ENCODE results near the gene RPS16. TPM values are rescaled to one million over a fixed set of nuclear protein-coding genes. Genes with fewer than 3 reads are reported as not detected.

Gene RPS16
- total RNA-seq, 6 experiments from 2014 or later = 1,647 to 2,008 (median 1,885) TPM

DNA sequence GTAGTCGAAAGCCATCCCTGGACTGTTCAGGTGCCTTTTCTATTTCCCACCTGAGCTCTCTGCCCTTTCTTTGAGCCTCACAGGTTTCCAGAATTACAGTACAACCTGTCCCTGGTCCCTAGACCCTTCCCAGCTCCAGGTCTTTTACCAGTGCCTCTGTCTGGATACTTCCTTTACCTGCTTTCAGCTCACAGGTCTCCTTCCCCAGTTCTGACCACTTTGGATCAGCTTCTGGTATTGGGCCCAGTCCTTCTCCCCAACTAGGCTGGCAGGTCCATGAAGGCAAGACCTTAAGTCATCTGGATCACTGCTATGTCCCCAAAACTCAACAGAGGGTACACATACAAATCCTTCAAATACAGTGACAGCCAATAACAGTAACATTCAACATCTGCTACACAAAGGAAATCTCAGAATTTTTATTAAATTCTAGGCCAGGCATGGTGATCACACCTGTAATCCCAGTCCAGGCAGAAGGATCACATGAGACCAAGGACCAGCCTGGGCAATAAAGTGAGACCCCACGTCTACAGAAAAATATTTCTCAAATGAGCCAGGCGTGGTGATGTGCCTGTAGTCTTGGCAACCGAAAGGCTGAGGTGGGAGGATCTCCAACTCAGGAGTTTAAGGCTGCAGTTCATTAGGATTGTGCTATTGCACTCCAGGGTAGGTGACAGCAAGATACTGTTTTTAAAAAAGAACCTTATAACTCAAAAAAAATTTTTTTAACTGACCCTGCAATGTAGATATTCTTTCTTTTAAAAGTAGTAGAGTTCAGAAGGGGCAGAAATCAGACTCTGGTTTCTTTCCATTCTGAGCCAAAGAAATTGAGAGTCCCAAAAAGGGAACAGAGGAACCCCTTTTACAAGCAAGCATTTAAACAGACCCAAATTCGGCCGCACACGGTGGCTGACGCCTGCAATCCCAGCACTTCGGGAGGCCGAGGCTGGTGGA, 1.3 kb downstream of the RPS16 start:
- Mint-ChIP-seq H3K36me3 (ENCODE audit: low read depth) (peaks cover 32% of the 10 kb centered on the region), H3K4me3 (peak overlapping the region; percentile 100), H3K27ac (peak overlapping the region; percentile 98), H3K27me3 (ENCODE audit: insufficient read depth) (peaks cover 18% of the 10 kb centered on the region), H3K4me1 (ENCODE audit: low read depth) (peaks cover 49% of the 10 kb centered on the region), H3K9me3 (peaks cover 6% of the 10 kb centered on the region)
- DNase-seq = no peak
- TF ChIP-seq, protein P1, sequence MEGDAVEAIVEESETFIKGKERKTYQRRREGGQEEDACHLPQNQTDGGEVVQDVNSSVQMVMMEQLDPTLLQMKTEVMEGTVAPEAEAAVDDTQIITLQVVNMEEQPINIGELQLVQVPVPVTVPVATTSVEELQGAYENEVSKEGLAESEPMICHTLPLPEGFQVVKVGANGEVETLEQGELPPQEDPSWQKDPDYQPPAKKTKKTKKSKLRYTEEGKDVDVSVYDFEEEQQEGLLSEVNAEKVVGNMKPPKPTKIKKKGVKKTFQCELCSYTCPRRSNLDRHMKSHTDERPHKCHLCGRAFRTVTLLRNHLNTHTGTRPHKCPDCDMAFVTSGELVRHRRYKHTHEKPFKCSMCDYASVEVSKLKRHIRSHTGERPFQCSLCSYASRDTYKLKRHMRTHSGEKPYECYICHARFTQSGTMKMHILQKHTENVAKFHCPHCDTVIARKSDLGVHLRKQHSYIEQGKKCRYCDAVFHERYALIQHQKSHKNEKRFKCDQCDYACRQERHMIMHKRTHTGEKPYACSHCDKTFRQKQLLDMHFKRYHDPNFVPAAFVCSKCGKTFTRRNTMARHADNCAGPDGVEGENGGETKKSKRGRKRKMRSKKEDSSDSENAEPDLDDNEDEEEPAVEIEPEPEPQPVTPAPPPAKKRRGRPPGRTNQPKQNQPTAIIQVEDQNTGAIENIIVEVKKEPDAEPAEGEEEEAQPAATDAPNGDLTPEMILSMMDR (IDR thresholded peaks at IDR 0.05) = no peak

DNA sequence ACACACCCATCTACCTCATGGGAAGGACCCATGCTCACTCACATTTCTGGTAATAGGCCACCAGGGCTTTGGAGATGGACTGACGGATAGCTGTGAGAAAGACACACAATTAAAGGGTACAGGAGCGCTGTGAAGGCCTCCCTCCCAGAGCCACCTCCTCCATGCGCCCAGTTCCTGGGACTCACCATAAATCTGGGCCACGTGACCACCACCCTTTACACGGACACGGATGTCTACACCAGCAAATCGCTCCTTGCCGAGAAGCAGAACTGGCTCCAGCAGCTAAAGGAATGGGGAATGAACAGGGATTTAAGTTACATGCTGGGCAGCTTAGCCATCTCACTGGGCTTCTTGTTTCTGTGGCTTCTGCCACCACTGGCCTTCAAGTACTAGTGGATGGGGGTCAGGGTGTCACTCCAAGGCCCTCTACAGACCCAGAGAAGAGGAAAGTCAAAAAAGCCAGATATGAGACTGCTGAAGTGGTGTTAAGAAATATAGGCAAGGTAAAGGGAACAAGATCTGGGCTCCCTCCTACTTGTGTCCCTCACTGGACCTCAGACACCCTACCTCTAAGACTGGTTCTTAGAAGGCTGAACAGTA, 2.2 kb downstream of the RPS16 start:
- TF ChIP-seq, protein P1 (IDR thresholded peaks at IDR 0.05) = no peak
- Mint-ChIP-seq H3K27me3 (ENCODE audit: insufficient read depth) (peaks cover 25% of the 10 kb centered on the region), H3K36me3 (ENCODE audit: low read depth) (peaks cover 32% of the 10 kb centered on the region), H3K27ac (peak overlapping the region; percentile 98), H3K9me3 (peaks cover 6% of the 10 kb centered on the region), H3K4me1 (ENCODE audit: low read depth) (peaks cover 57% of the 10 kb centered on the region), H3K4me3 (peak overlapping the region; percentile 100)
- no peak for DNase-seq

DNA sequence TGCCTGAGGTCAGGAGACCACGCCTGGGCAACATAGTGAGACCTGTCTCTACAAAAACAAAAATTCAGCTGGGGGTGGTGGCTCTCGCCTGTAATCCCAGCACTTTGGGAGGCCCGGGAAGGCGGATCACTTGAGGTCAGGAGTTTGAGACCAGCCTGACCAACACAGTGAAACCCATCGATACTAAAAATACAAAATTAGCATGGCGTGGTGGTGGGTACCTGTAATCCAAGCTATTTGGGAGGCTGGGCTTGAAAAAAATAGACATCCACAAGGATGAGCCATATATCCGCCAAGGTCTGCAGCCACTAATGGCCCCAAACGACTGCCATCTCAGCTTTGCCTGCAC, 3.1 kb downstream of the RPS16 start:
- H3K4me1 Mint-ChIP-seq (ENCODE audit: low read depth) = peaks cover 59% of the 10 kb centered on the region
- no peak for DNase-seq

DNA sequence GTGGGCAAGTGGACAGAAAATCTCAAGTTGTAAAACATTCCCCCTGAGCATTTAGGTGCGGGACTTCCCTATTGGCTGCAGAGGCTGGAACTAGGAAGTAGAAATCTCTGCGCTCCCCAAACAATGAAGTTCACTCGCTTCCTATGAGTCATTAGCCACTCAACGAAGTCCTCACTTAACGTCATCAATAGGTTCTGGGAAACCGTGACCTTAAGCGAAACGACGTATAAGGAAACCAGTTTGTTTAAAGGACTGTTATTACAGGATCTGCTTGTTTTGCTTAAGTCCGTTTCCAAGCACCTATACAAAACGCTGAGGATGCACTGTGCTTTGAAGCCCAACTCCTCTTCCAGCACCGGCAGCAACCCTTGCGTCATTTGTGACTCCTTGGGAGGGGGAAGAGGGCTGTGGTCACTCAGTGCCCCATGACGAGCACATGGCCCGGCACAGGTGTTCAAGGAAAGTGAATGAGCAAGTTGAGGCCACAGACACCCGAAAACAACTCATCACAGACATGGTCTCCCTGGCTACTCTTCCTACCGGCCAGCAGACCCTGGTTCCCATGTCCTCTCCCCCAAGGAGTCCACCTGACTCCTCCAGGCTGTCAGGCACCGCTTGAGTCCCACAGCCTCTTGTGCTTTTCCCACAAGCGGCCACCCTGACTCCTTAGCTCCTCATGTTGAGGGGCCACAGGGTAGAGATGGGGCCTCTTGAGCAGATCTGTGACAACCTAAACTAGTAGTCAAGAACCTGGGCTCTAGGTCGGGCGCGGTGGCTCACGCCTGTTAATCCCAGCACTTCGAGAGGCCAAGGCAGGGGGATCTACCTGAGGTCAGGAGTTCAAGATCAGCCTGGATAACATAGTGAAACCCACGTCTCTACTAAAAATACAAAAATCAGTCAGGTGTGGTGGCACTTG, 4.8 kb downstream of the RPS16 start:
- TF ChIP-seq, protein P1 (IDR thresholded peaks at IDR 0.05) = no peak
- Mint-ChIP-seq H3K27ac (peak overlapping the region; percentile 82), H3K36me3 (ENCODE audit: low read depth) (peaks cover 32% of the 10 kb centered on the region), H3K9me3 (peaks cover 6% of the 10 kb centered on the region), H3K4me3 (peak overlapping the region; percentile 36; the same call in 1 of the 2 replicates), H3K4me1 (ENCODE audit: low read depth) (peaks cover 49% of the 10 kb centered on the region), H3K27me3 (ENCODE audit: insufficient read depth) (peaks cover 24% of the 10 kb centered on the region)
- peak; percentile 70 for DNase-seq

More for the DNA sequence above, 3.1 kb downstream of the RPS16 start:
- H3K27ac Mint-ChIP-seq = peak overlapping the region; percentile 98
- H3K27me3 Mint-ChIP-seq (ENCODE audit: insufficient read depth) = peaks cover 26% of the 10 kb centered on the region
- TF ChIP-seq, protein P1 (IDR thresholded peaks at IDR 0.05) = no peak
- H3K36me3 Mint-ChIP-seq (ENCODE audit: low read depth) = peaks cover 32% of the 10 kb centered on the region
- H3K9me3 Mint-ChIP-seq = peaks cover 6% of the 10 kb centered on the region
- H3K4me3 Mint-ChIP-seq = no peak overlapping the region; the same call in 1 of the 2 replicates

Data from HFFc6 (cell line).